Activated naive CD4-positive, alpha-beta T cell treated with Interleukin-2 at 50 U/mL for 16 hours (primary cell): ENCODE results near the gene KIF25.

Experiments used
- DNase-seq: peaks from one replicate; pipeline ENCODE4 v3.0.0-alpha.2; 2020

The KIF25 gene

DNA sequence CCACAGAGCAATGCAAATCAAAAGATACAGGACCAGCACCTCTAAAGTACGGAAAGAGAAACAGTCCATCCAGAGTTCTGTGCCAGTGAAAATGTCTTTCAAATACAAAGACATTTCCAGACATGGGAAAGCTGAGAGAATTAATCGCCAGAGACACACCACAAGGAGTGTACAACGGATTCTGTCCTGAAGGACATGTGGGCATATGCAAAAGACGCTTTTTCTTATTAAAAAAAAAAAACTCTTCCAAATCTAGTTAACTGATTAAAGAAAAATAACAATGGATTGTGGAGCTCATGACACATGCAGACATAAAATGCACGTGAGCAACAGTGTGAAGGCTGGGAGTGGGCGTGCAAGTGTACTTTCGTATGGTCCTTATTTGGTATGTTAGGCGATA, 22.8 kb downstream of the KIF25 start:
- no peak for DNase-seq

DNA sequence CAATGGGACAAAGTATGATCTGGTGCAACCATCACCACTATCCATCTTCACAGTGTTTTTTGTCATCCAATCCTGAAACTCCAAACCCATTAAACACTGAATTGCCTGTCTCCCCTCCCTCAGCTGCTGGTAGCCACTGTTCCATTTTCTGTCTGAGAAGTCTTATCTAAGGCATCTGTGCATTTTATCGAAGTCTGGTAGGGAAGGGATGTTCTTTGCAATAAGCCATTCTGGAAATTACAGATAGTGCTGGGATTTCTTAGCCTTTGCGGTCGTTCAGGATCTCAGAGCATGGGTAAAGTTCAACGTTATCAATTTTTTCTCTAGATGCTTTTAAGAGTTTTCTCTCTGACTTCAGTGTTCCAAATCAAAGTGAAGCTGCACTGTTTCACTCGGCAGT, 24.1 kb downstream of the KIF25 start:
- DNase-seq, result no peak

- no peak for DNase-seq
These were observed 25.2 kb downstream of the KIF25 start for GRCh38 chr6:168022488-168023321.

GRCh38 chr6:168024951-168025510, 27.6 kb downstream of the KIF25 start:
- DNase-seq, result no peak

DNA sequence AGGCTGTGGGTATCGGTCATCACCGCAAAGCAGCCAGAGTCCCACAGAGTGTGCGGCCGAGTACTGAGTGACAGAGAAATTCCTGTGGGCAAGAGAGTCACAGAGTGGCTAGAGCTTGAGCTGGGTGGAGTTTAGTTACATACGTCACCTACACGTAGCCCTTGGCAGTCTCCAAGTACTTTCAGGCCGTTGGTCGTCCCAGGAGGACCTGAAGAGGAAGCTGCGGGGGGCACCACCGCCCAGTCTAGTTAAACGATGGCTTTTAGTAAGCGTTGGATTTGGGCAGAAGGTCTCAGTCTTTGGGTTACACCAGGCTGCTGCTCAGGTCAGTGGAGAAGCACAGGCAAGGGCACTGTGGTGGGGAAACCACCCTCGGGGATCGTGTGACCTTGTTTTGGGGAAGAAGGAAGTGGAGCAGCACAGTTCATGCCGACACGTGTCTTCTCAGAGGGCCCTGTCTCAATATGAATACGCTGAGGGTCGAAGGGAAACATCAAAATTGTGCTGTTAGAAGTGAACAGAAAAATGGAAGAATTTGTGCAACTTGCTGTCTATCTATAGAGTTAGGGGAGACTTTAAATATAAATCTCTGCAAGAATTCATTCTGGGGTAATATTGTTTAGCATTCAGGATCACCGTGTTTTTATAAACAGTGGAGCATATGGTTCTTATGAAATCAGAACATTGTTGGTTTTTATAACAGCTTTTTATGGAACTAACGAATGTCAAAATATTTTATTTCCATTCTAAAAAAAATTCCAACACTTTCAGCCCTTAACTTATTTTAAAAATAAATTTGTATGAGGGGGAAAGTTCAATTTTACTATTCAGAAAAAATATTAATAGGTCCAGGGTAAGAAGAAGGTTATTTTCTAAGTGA, 28.6 kb downstream of the KIF25 start:
- no peak for DNase-seq

DNA sequence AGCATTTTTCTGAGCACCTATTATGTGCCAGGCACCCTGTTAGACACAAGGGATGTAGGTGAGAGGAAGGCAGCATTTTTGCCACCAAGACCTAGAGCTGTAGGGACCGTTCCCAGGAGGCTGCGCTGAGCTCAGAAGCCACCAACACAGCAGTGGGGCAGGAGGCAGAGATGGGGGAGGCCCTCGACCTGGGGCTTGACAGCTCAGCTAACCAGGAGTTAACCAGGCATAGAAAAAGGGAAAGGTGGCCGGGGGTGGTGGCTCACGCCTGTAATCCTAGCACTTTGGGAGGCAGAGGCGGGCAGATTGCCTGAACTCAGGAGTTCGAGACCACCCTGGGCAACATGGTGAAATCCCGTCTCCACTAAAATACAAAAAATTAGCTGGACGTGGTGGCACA, 29.5 kb downstream of the KIF25 start:
- no peak for DNase-seq

DNA sequence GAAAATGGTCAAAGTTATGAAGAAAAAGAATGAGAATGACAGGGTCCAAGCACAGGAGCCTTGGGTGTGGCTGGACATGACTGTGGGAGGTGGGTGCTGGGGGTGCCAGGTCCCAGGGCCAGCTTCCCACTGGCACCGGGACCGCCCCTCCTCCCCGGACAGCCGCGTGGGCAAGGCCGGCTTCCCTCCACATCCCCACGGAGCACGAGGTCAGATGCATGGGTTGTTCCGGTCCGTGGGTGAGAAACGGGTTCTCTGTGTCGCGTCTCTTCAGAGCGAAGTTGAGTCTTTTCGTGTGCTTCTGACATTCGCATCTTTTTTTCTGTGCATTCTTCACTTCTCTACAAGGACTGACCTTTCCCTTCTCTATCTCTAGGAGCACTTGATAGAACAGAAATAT, 30.1 kb downstream of the KIF25 start:
- DNase-seq, result no peak

DNA sequence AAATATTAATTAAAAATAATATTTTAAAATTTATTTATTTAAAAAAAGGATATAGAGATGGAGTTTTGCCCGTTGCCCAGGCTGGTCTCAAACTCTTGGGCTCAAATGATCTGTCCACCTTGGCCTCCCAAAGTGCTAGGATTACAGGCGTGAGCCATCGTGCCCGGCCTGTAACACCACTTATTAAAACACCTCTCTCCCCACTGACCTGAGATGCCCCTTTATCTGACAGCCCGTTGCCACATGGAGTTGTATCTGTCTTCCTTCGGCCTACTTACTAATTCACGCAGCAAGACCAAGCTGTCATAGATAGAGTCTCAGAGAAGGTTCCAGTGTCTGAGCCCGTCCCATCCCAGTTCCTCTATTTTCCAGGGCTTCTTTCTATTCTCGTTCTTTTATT, 30.7 kb downstream of the KIF25 start:
- no peak for DNase-seq

DNA sequence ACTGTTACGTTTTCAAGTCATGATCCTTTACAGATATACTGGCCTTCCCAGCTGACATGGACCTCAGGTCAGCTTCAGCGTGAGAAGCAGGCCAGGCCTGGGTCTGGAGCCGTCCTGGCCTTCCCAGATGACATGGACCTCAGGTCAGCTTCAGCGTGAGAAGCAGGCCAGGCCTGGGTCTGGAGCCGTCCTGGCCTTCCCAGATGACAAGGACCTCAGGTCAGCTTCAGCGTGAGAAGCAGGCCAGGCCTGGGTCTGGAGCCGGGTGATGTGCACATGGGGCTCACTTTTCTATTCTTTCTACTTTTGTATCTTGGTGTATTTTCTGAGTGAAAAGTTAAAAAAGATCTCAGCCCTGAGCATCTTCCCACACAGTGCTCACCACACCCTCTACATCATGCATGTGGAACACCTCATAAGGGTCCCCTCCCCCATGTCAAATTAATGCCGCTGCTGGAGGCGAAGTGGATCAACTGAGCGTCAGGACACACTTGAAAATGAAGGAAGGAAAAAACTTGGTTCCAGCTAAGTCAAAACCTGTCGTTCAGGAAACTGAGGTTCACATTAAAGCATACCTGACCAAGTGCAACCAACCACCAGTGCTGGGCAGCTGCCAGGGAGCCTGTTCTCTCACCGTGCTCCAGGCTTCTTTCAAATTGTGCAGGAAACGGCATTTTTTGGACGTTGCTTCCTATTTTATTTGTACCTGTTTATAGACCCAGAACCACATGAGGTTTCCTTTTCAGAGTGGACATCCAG, 32.2 kb downstream of the KIF25 start:
- DNase-seq, result no peak

DNA sequence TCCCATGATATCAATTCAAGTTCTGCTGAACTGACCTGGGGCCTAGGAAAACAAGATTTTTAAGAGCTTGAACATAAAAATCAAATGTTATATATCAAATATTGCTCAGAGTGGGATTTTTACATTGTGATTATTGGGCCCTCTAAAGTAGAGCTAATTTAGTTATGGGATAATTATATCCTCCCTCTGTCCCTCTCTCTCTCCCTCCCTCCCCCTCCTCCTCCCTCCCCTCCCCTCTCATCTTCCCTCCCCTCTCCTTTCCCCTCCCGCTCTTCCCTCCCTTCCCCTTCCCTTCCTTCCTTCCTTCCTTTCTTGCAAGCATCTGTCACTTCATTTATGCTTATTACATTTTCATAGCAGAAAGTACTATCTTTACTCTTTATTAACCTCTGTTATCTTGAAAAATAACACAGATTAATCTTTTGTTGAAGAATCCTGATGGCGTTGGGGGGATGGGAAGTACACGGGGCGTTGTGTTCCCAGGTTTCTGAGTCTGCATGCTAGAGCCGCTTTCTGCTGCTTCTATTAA, 32.8 kb downstream of the KIF25 start:
- no peak for DNase-seq

DNA sequence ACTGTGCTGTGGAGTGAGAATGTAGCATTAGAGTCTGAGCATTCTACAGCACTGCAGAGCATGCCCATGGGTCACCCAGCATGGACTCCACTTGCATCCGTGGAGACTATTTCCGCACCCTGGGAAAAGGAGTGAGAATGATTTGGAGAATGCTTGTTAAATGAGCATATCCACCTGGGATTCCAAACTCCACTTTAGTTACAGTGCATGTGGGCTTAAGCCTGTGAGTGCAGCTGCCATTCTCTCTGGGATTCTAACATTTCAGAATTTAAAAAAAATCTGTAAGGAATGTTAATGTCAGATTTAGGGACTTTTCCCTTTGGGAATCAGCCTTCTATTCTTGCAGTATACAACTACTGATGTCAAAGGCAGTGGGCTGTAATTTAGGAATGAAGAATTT, 33.4 kb downstream of the KIF25 start:
- no peak for DNase-seq

DNA sequence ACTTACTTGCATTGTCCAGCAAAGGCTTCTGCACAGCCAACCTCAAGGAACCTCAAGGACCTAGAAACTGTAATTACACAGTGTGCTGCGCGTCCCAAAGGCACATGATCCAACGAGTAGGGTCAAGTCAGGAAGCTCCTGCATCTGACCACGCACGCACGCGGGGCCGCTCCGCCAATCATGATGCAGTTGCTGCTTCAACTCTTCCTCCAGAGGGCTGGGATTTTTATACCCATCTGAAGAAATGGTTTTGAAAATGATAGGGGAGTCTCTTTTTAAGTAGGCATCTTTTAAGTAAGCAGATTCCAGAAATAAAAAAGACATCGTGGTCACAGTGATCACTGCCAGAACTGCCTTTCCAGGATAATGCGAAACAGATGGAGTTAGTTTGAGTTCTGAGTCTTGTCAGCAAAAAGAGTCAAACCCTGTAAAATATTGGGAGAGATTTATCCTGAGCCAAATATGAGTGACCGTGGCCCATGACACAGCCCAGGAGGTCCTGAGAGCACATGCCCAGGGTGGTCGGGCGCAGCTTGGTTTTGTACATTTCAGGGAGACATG, 34.0 kb downstream of the KIF25 start:
- DNase-seq, result no peak

GRCh38 chr6:168032005-168032760, 34.7 kb downstream of the KIF25 start:
- no peak for DNase-seq

- DNase-seq, result no peak
These were observed 36.3 kb downstream of the KIF25 start for GRCh38 chr6:168033791-168034190.

GRCh38 chr6:168034537-168034936, 37.1 kb downstream of the KIF25 start:
- no peak for DNase-seq

GRCh38 chr6:168035098-168035660, 37.7 kb downstream of the KIF25 start:
- DNase-seq, result no peak

- no peak for DNase-seq
These were observed 38.4 kb downstream of the KIF25 start for GRCh38 chr6:168035661-168036545.

GRCh38 chr6:168037242-168037641, 39.8 kb downstream of the KIF25 start:
- DNase-seq, result no peak

GRCh38 chr6:168037856-168038255, 40.4 kb downstream of the KIF25 start:
- no peak for DNase-seq

DNA sequence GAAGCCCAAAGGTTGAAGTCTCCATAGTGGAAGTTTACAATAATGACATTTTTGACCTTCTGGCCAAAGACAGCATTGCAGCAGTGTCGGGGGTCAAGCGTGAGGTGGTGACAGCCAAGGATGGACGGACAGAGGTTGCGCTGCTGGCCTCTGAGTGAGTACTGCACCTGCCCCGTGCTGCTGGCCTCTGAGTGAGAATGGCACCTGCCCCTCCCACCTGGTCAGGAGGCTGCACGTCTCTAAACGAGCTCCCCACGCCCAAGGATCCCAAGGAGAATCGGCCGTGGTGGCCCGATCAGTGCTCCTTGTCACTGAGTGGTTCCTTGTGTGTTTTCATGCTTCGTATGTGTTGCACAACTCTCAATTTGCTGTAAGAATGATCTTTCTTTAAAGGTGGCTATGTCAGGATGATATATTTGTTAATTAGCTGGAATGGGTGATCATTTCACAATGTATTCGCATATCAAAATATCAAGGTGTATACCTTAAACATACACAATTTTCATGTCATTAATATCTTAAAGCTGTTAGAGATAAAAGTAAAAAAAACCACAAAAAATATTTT, 41.2 kb downstream of the KIF25 start:
- DNase-seq, result no peak
